Islet of Langerhans (tissue), 1 donor: Measurements from ENCODE around the gene LRRC56.

Experiments
- FAIRE-seq: peaks from one replicate; lab custom pipeline; 2011; peaks lifted over from hg19 to GRCh38; lab: Jason Lieb, UNC

Gene LRRC56

GRCh38 chr11:601573-602245 lies 64.4 kb downstream of the LRRC56 start:
- FAIRE-seq = no peak

GRCh38 chr11:603154-603553 lies 65.8 kb downstream of the LRRC56 start:
- FAIRE-seq = no peak
